GM12865 (cell line): ENCODE measurements around the gene SPEM2.

Experiments
- DNase-seq: peaks from one replicate; pipeline ENCODE4 v3.0.0; 2010; ENCODE audit warnings: low read depth
- H3K4me3 ChIP-seq: 2 replicates; pipeline ENCODE4 v1.5.1; 2011; ENCODE audit warnings: mild to moderate bottlenecking, low read depth, low read length, control low read depth
- CTCF ChIP-seq: IDR thresholded peaks from 2 replicates; pipeline ENCODE4 v1.5.1; 2011; ENCODE audit warnings: low read length, control low read depth, low read depth, inconsistent platforms; ENCODE audit not compliant: insufficient read depth; ENCODE audit errors: missing control alignments

Gene SPEM2

GRCh38 chr17:7475764-7476422 is 50.5 kb downstream of the SPEM2 start:
- DNase-seq, result no peak
- no peak overlapping the region for H3K4me3 ChIP-seq
- TF ChIP-seq CTCF, result no peak

GRCh38 chr17:7476494-7476893 is 51.1 kb downstream of the SPEM2 start:
- TF ChIP-seq CTCF, result no peak
- DNase-seq, result no peak
- H3K4me3 ChIP-seq, result no peak overlapping the region

- no peak for DNase-seq
- no peak overlapping the region for H3K4me3 ChIP-seq
Observed at GRCh38 chr17:7476951-7477350, 51.5 kb downstream of the SPEM2 start.

More at GRCh38 chr17:7476951-7477350, 51.5 kb downstream of the SPEM2 start:
- TF ChIP-seq CTCF, result no peak
